Measurements from ENCODE around the gene PPIL1. TPM values are rescaled to one million over a fixed set of nuclear protein-coding genes. Genes with fewer than 3 reads are reported as not detected.

The PPIL1 gene
- total and polyA plus RNA-seq, 2 of the 13 experiments (the other 11 are each of a cell fraction or from before 2014, with no cell fraction given): 74.2 to 144 TPM

GRCh38 chr6:36914227-36914794, 39.7 kb upstream of the PPIL1 start (continued):
- TF ChIP-seq PAWR (CRISPR knock-in tag; IDR thresholded peaks at IDR 0.05; ENCODE audit: borderline replicate concordance) (no peak), STAT5B (CRISPR knock-in tag; IDR thresholded peaks at IDR 0.05) (no peak), CHD4 (IDR thresholded peaks at IDR 0.05; ENCODE audit: borderline replicate concordance, low read length) (no peak), THRA (CRISPR knock-in tag; IDR thresholded peaks at IDR 0.05; ENCODE audit: borderline replicate concordance) (no peak), USF2 (IDR thresholded peaks at IDR 0.05; ENCODE audit: low read depth, low read length) (no peak), USF2 (CRISPR knock-in tag; IDR thresholded peaks at IDR 0.05; ENCODE audit: borderline replicate concordance) (no peak), ZNF562 (CRISPR knock-in tag; IDR thresholded peaks at IDR 0.05; ENCODE audit: borderline replicate concordance) (no peak), YEATS2 (CRISPR knock-in tag; IDR thresholded peaks at IDR 0.05; ENCODE audit: borderline replicate concordance) (no peak), MIER2 (CRISPR knock-in tag; IDR thresholded peaks at IDR 0.05) (no peak), ISL2 (CRISPR knock-in tag; IDR thresholded peaks at IDR 0.05) (no peak), EED (CRISPR knock-in tag; IDR thresholded peaks at IDR 0.05) (no peak), ZNF451 (CRISPR knock-in tag; IDR thresholded peaks at IDR 0.05) (no peak), FOXP1 (IDR thresholded peaks at IDR 0.05) (no peak), FOXP1 (CRISPR knock-in tag; IDR thresholded peaks at IDR 0.05) (no peak)

All from HepG2 (cell line).